ENCODE results near the gene CHRNA4. TPM values are rescaled to one million over a fixed set of nuclear protein-coding genes. Genes with fewer than 3 reads are reported as not detected.
"Not testable (repeated sequence)": the region's sequence is repeated elsewhere in the genome, so short reads cannot be mapped to it uniquely, and the experiment has no call there.

CHRNA4 gene
- total RNA-seq, 2 donors from 2014 or later = not detected

- H3K4me1 Mint-ChIP-seq = peaks cover 5% of the 10 kb centered on the region
- no peaks in the 10 kb centered on the region for H3K36me3 Mint-ChIP-seq (ENCODE audit: low read depth)
- no peak overlapping the region for H3K4me3 Mint-ChIP-seq
- H3K9me3 Mint-ChIP-seq = peaks cover 17% of the 10 kb centered on the region
- no peak for ATAC-seq (replicated peaks)
- no peak overlapping the region for H3K27ac Mint-ChIP-seq
- H3K27me3 Mint-ChIP-seq = peaks cover 9% of the 10 kb centered on the region
Observed at GRCh38 chr20:63387917-63388316, 26.8 kb upstream of the CHRNA4 start.

GRCh38 chr20:63387393-63387792 is 26.2 kb upstream of the CHRNA4 start:
- no peak for ATAC-seq (replicated peaks)
- peaks cover 5% of the 10 kb centered on the region for H3K4me1 Mint-ChIP-seq
- H3K36me3 Mint-ChIP-seq (ENCODE audit: low read depth) = no peaks in the 10 kb centered on the region
- H3K27me3 Mint-ChIP-seq = peaks cover 9% of the 10 kb centered on the region
- peaks cover 17% of the 10 kb centered on the region for H3K9me3 Mint-ChIP-seq
- H3K27ac Mint-ChIP-seq = no peak overlapping the region
- no peak overlapping the region for H3K4me3 Mint-ChIP-seq

GRCh38 chr20:63386491-63386890 is 25.3 kb upstream of the CHRNA4 start:
- Mint-ChIP-seq H3K36me3 (ENCODE audit: low read depth) (no peaks in the 10 kb centered on the region), H3K4me1 (peaks cover 5% of the 10 kb centered on the region), H3K27ac (no peak overlapping the region), H3K9me3 (peaks cover 17% of the 10 kb centered on the region), H3K27me3 (peaks cover 9% of the 10 kb centered on the region), H3K4me3 (no peak overlapping the region)
- no peak for ATAC-seq (replicated peaks)

- H3K36me3 Mint-ChIP-seq (ENCODE audit: low read depth) = no peaks in the 10 kb centered on the region
- no peak overlapping the region for H3K27ac Mint-ChIP-seq
- no peak for ATAC-seq (replicated peaks)
- H3K4me3 Mint-ChIP-seq = no peak overlapping the region
- H3K27me3 Mint-ChIP-seq = peaks cover 6% of the 10 kb centered on the region
- peaks cover 5% of the 10 kb centered on the region for H3K4me1 Mint-ChIP-seq
- H3K9me3 Mint-ChIP-seq = peaks cover 17% of the 10 kb centered on the region
Observed at GRCh38 chr20:63385819-63386218, 24.7 kb upstream of the CHRNA4 start.

- H3K4me1 Mint-ChIP-seq = peaks cover 5% of the 10 kb centered on the region
- no peak for ATAC-seq (replicated peaks)
- peaks cover 6% of the 10 kb centered on the region for H3K27me3 Mint-ChIP-seq
- peaks cover 17% of the 10 kb centered on the region for H3K9me3 Mint-ChIP-seq
- no peak overlapping the region for H3K27ac Mint-ChIP-seq
- no peak overlapping the region for H3K4me3 Mint-ChIP-seq
- H3K36me3 Mint-ChIP-seq (ENCODE audit: low read depth) = no peaks in the 10 kb centered on the region
Observed at GRCh38 chr20:63384336-63384735, 23.2 kb upstream of the CHRNA4 start.

- peaks cover 6% of the 10 kb centered on the region for H3K27me3 Mint-ChIP-seq
Observed at GRCh38 chr20:63383556-63383955, 22.4 kb upstream of the CHRNA4 start.

GRCh38 chr20:63382551-63383300 is 21.6 kb upstream of the CHRNA4 start:
- peaks cover 13% of the 10 kb centered on the region for H3K9me3 Mint-ChIP-seq
- H3K36me3 Mint-ChIP-seq (ENCODE audit: low read depth) = no peaks in the 10 kb centered on the region
- no peaks in the 10 kb centered on the region for H3K4me1 Mint-ChIP-seq
- no peak for ATAC-seq (replicated peaks)
- H3K27ac Mint-ChIP-seq = no peak overlapping the region
- H3K4me3 Mint-ChIP-seq = no peak overlapping the region
- peaks cover 7% of the 10 kb centered on the region for H3K27me3 Mint-ChIP-seq

More at GRCh38 chr20:63383556-63383955, 22.4 kb upstream of the CHRNA4 start:
- H3K4me3 Mint-ChIP-seq = no peak overlapping the region
- H3K36me3 Mint-ChIP-seq (ENCODE audit: low read depth) = no peaks in the 10 kb centered on the region
- H3K4me1 Mint-ChIP-seq = peaks cover 5% of the 10 kb centered on the region
- H3K27ac Mint-ChIP-seq = no peak overlapping the region
- ATAC-seq (replicated peaks) = no peak
- H3K9me3 Mint-ChIP-seq = peaks cover 17% of the 10 kb centered on the region

- H3K27me3 Mint-ChIP-seq = peaks cover 7% of the 10 kb centered on the region
- no peaks in the 10 kb centered on the region for H3K4me1 Mint-ChIP-seq
- no peak overlapping the region for H3K4me3 Mint-ChIP-seq
- ATAC-seq (replicated peaks) = no peak
- H3K9me3 Mint-ChIP-seq = peaks cover 8% of the 10 kb centered on the region
- no peaks in the 10 kb centered on the region for H3K36me3 Mint-ChIP-seq (ENCODE audit: low read depth)
- no peak overlapping the region for H3K27ac Mint-ChIP-seq
Observed at GRCh38 chr20:63381781-63382431, 20.8 kb upstream of the CHRNA4 start.

GRCh38 chr20:63380346-63380870 is 19.3 kb upstream of the CHRNA4 start:
- Mint-ChIP-seq H3K9me3 (peaks cover 3% of the 10 kb centered on the region), H3K27ac (no peak overlapping the region), H3K36me3 (ENCODE audit: low read depth) (no peaks in the 10 kb centered on the region), H3K4me3 (no peak overlapping the region), H3K4me1 (no peaks in the 10 kb centered on the region), H3K27me3 (peaks cover 9% of the 10 kb centered on the region)
- no peak for ATAC-seq (replicated peaks)

- H3K36me3 Mint-ChIP-seq (ENCODE audit: low read depth); H3K4me3 Mint-ChIP-seq; H3K27me3 Mint-ChIP-seq; H3K27ac Mint-ChIP-seq; H3K9me3 Mint-ChIP-seq; H3K4me1 Mint-ChIP-seq; ATAC-seq (replicated peaks): not testable (repeated sequence)
Observed at GRCh38 chr20:63379872-63380271, 18.7 kb upstream of the CHRNA4 start.

GRCh38 chr20:63379296-63379695 is 18.1 kb upstream of the CHRNA4 start:
- Mint-ChIP-seq H3K36me3 (ENCODE audit: low read depth) (no peaks in the 10 kb centered on the region), H3K27ac (no peak overlapping the region), H3K4me1 (no peaks in the 10 kb centered on the region), H3K4me3 (no peak overlapping the region), H3K27me3 (peaks cover 9% of the 10 kb centered on the region), H3K9me3 (no peaks in the 10 kb centered on the region)
- ATAC-seq (replicated peaks) = no peak

GRCh38 chr20:63378626-63379025 is 17.5 kb upstream of the CHRNA4 start:
- H3K4me3 Mint-ChIP-seq = no peak overlapping the region
- H3K27ac Mint-ChIP-seq = no peak overlapping the region
- peaks cover 9% of the 10 kb centered on the region for H3K27me3 Mint-ChIP-seq
- H3K4me1 Mint-ChIP-seq = no peaks in the 10 kb centered on the region
- H3K36me3 Mint-ChIP-seq (ENCODE audit: low read depth) = no peaks in the 10 kb centered on the region
- no peak for ATAC-seq (replicated peaks)
- no peaks in the 10 kb centered on the region for H3K9me3 Mint-ChIP-seq

GRCh38 chr20:63377951-63378381 is 16.8 kb upstream of the CHRNA4 start:
- no peaks in the 10 kb centered on the region for H3K4me1 Mint-ChIP-seq

GRCh38 chr20:63377256-63377941 is 16.2 kb upstream of the CHRNA4 start:
- H3K4me3 Mint-ChIP-seq = no peak overlapping the region
- no peak for ATAC-seq (replicated peaks)
- peaks cover 14% of the 10 kb centered on the region for H3K27me3 Mint-ChIP-seq
- H3K4me1 Mint-ChIP-seq = no peaks in the 10 kb centered on the region
- no peaks in the 10 kb centered on the region for H3K36me3 Mint-ChIP-seq (ENCODE audit: low read depth)
- H3K27ac Mint-ChIP-seq = no peak overlapping the region
- H3K9me3 Mint-ChIP-seq = no peaks in the 10 kb centered on the region

More at GRCh38 chr20:63377951-63378381, 16.8 kb upstream of the CHRNA4 start:
- no peaks in the 10 kb centered on the region for H3K36me3 Mint-ChIP-seq (ENCODE audit: low read depth)
- no peaks in the 10 kb centered on the region for H3K9me3 Mint-ChIP-seq
- H3K27ac Mint-ChIP-seq = no peak overlapping the region
- peaks cover 9% of the 10 kb centered on the region for H3K27me3 Mint-ChIP-seq
- no peak for ATAC-seq (replicated peaks)
- no peak overlapping the region for H3K4me3 Mint-ChIP-seq
